Body of pancreas (tissue), 4 donors: ENCODE results near the gene SCN5A. TPM values are rescaled to one million over a fixed set of nuclear protein-coding genes. Genes with fewer than 3 reads are reported as not detected.
A peak's percentile ranks its signal among the peaks of the same experiment; 100 is the strongest.

Experiments used
- ATAC-seq: fragments of 150-250 bp; one replicate; pipeline ENCODE4 v1.9.1; 2016
- DNase-seq, 4 donors: peaks; one replicate each; pipeline ENCODE4 v3.0.0-alpha.2; 2019
- H3K27ac ChIP-seq, 4 donors: fragments of 200-600 bp; sonication (generic); 1 replicate in 3 of 4; 2 replicates in 1 of 4; pipeline versions ENCODE4 v1.5.1 to v1.6.1; 2016 to 2019; ENCODE audit warnings: mild to moderate bottlenecking in 1 of 4, mixed read lengths in 1 of 4, moderate library complexity in 1 of 4
- H3K27me3 ChIP-seq, 2 donors: fragments of 200-600 bp; sonication (generic); one replicate each; pipeline ENCODE4 v1.6.0; 2016; ENCODE audit warnings: mild to moderate bottlenecking in 1 of 2
- H3K36me3 ChIP-seq, 2 donors: fragments of 200-600 bp; sonication (generic); replicated peaks in 1 of 2; 2 replicates each; pipeline ENCODE4 v1.5.1; 2016; ENCODE audit warnings: low read depth in 2 of 2; ENCODE audit not compliant: insufficient read depth in 1 of 2
- H3K4me1 ChIP-seq: fragments of 200-600 bp; sonication (generic); one replicate; pipeline ENCODE4 v1.6.0; 2016
- H3K4me3 ChIP-seq, 2 donors: fragments of 200-600 bp; sonication (generic); 1 replicate in 1 of 2; 2 replicates in 1 of 2; pipeline ENCODE4 v1.5.1; 2016 to 2019
- H3K9me3 ChIP-seq, 3 donors: fragments of 200-600 bp; sonication (generic); 1 replicate in 2 of 3; 2 replicates in 1 of 3; pipeline ENCODE4 v1.5.1; 2016
- CTCF ChIP-seq, 7 experiments: fragments of 450-650 bp in 4 of 7; fragments of 200-600 bp in 3 of 7; sonication (generic) in 3 of 7; IDR thresholded peaks; one replicate each; pipeline ENCODE4 v1.5.1; 2016 to 2019; ENCODE audit warnings: antibody characterized with exemption in 7 of 7
- POLR2A ChIP-seq, 3 donors: fragments of 450-650 bp; IDR thresholded peaks; one replicate each; pipeline ENCODE4 v1.6.1; 2016; ENCODE audit warnings: antibody characterized with exemption in 3 of 3, mild to moderate bottlenecking in 2 of 3
- WGBS, 2 donors: methylation state at CpG; one replicate each; pipeline ENCODE4 v1.1.5; 2017; 5-methylcytosine and 5-hydroxymethylcytosine counted together
- intact Hi-C: fragments of 100-400 bp; cut with DNase I; formaldehyde crosslinking; loops from one replicate; pipeline ENCODE4 v1.15.1; 2023
- total RNA-seq, 2 donors: library from RNA; depleted of rRNA; stranded (reverse); fragments of >200 nt; gene quantifications; one replicate each; pipeline ENCODE4 v1.1.0, GENCODE V29; 2016

Gene SCN5A
- total RNA-seq, 2 donors from 2014 or later = 0.26 TPM; not detected in 1

GRCh38 chr3:38561746-38562466 lies 87.6 kb downstream of the SCN5A start:
- H3K36me3 ChIP-seq = no peaks in the 10 kb centered on the region
- H3K4me3 ChIP-seq = no peak overlapping the region
- 62 to 74% methylated on average over 7 to 10 of the region's 10 CpGs for WGBS, 2 donors
- no peaks in the 10 kb centered on the region for H3K4me1 ChIP-seq
- H3K27ac ChIP-seq = no peak overlapping the region
- H3K27me3 ChIP-seq = no peaks in the 10 kb centered on the region
- ATAC-seq (no peak), DNase-seq (peak in 2 of 4 donors; percentile 2 to 8)
- H3K9me3 ChIP-seq = no peaks in the 10 kb centered on the region
- intact Hi-C loops = no loop called here
- TF ChIP-seq CTCF (IDR thresholded peaks at IDR 0.05) (no peak), POLR2A (IDR thresholded peaks at IDR 0.05) (no peak)

GRCh38 chr3:38560996-38561717 lies 88.3 kb downstream of the SCN5A start:
- DNase-seq (peak in 1 of 4 donors; percentile 1), ATAC-seq (no peak)
- no peaks in the 10 kb centered on the region for H3K36me3 ChIP-seq
- H3K4me3 ChIP-seq = no peak overlapping the region
- H3K9me3 ChIP-seq = no peaks in the 10 kb centered on the region
- intact Hi-C loops = no loop called here
- 64 to 71% methylated on average over 5 to 7 of the region's 7 CpGs for WGBS, 2 donors
- no peak overlapping the region for H3K27ac ChIP-seq
- TF ChIP-seq POLR2A (IDR thresholded peaks at IDR 0.05) (no peak), CTCF (IDR thresholded peaks at IDR 0.05) (no peak)
- no peaks in the 10 kb centered on the region for H3K27me3 ChIP-seq
- no peaks in the 10 kb centered on the region for H3K4me1 ChIP-seq

GRCh38 chr3:38560284-38560683 lies 89.2 kb downstream of the SCN5A start:
- peak in 1 of 4 donors; percentile 1 for DNase-seq
- no peak for ATAC-seq
- intact Hi-C loops = no loop called here
- Histone ChIP-seq H3K27ac (no peak overlapping the region), H3K9me3 (no peaks in the 10 kb centered on the region), H3K27me3 (no peaks in the 10 kb centered on the region), H3K4me1 (no peaks in the 10 kb centered on the region), H3K36me3 (no peaks in the 10 kb centered on the region), H3K4me3 (no peak overlapping the region)
- TF ChIP-seq POLR2A (IDR thresholded peaks at IDR 0.05) (no peak), CTCF (IDR thresholded peaks at IDR 0.05) (no peak)
- WGBS, 2 donors = 86 to 88% methylated on average over 6 of the region's 6 CpGs

- Histone ChIP-seq H3K4me3 (no peak overlapping the region), H3K27me3 (no peaks in the 10 kb centered on the region), H3K36me3 (no peaks in the 10 kb centered on the region), H3K27ac (no peak overlapping the region), H3K4me1 (no peaks in the 10 kb centered on the region), H3K9me3 (no peaks in the 10 kb centered on the region)
- intact Hi-C loops = no loop called here
- TF ChIP-seq POLR2A (IDR thresholded peaks at IDR 0.05) (no peak), CTCF (IDR thresholded peaks at IDR 0.05) (no peak)
- DNase-seq (no peak), ATAC-seq (no peak)
- 50 to 71% methylated on average over 1 of the region's 1 CpG for WGBS, 2 donors
Observed at GRCh38 chr3:38558864-38559263, 90.6 kb downstream of the SCN5A start.
